Measurements from ENCODE around the gene CTAGE15. TPM values are rescaled to one million over a fixed set of nuclear protein-coding genes. Genes with fewer than 3 reads are reported as not detected.
"Not testable (repeated sequence)": the region's sequence is repeated elsewhere in the genome, so short reads cannot be mapped to it uniquely, and the experiment has no call there.

Gene CTAGE15
- total and polyA plus RNA-seq, 12 donors = 0.01 to 0.13 (median 0.13) TPM; not detected in 9

GRCh38 chr7:143620058-143620457 is 48.5 kb downstream of the CTAGE15 start:
- H3K4me3 ChIP-seq; H3K9me3 ChIP-seq; intact Hi-C loops (cut with DNase I); H3K27ac ChIP-seq; H3K36me3 ChIP-seq; H3K4me1 ChIP-seq; H3K27me3 ChIP-seq; DNase-seq: not testable (repeated sequence)
- peak in 2 of 9 donors; percentile 13 to 38 for TF ChIP-seq CTCF (IDR thresholded peaks at IDR 0.05)
- ATAC-seq = peak; percentile 60 to 84 (median 72)
- no CpG with 5 or more reads among the region's 23 CpGs for WGBS, 2 donors

- H3K9me3 ChIP-seq; intact Hi-C loops (cut with DNase I); H3K4me1 ChIP-seq; H3K36me3 ChIP-seq; H3K27me3 ChIP-seq; H3K27ac ChIP-seq; DNase-seq: not testable (repeated sequence)
- ATAC-seq = peak; percentile 98 to 100 (median 99)
- 0% methylated on average over 7 of the region's 38 CpGs; no CpG with 5 or more reads in 1 of the 2 donors for WGBS, 2 donors
- peak within 1 kb of the TSS in 1 of 10 donors; percentile 30 for H3K4me3 ChIP-seq
Measured at GRCh38 chr7:143620646-143621045, 49.0 kb downstream of the CTAGE15 start, which contains the start of gene TCAF2. Gene TCAF2 (plus strand): TSS chr7:143620974.

GRCh38 chr7:143621175-143621574 is 49.6 kb downstream of the CTAGE15 start:
- DNase-seq; H3K9me3 ChIP-seq; intact Hi-C loops (cut with DNase I); H3K4me3 ChIP-seq; H3K27ac ChIP-seq; H3K27me3 ChIP-seq; H3K4me1 ChIP-seq; H3K36me3 ChIP-seq: not testable (repeated sequence)
- peak in 5 of 8 donors; percentile 2 to 8 (median 5) for ATAC-seq
- no CpG with 5 or more reads among the region's 16 CpGs for WGBS, 2 donors

GRCh38 chr7:143622130-143622529 is 50.5 kb downstream of the CTAGE15 start:
- H3K36me3 ChIP-seq; ATAC-seq; H3K27ac ChIP-seq; DNase-seq; H3K4me3 ChIP-seq; H3K9me3 ChIP-seq; intact Hi-C loops (cut with DNase I); H3K4me1 ChIP-seq; H3K27me3 ChIP-seq: not testable (repeated sequence)
- no CpG with 5 or more reads among the region's 17 CpGs for WGBS, 2 donors

Other genes with a start within 250 kb of the CTAGE15 start
- gene FAM131B, start 209.1 kb upstream of the CTAGE15 start, total RNA-seq = 1 to 10 TPM in 1 of 10 donors, under 1 TPM in 8, not detected in 1; 0.07 to 1.2 (median 0.39) TPM
- gene FAM131B, start 209.1 kb upstream of the CTAGE15 start, polyA plus RNA-seq = under 1 TPM; 0.22 to 0.37 TPM
- 100 to 1,000 TPM in 2 of 10 donors, 10 to 100 TPM in 8; 48.5 to 148 (median 74.6) TPM for gene ZYX, start 190.5 kb upstream of the CTAGE15 start, total RNA-seq
- 100 to 1,000 TPM in 1 of 2 donors, 10 to 100 TPM in 1; 58.9 to 152 TPM for gene ZYX, start 190.5 kb upstream of the CTAGE15 start, polyA plus RNA-seq
- under 1 TPM in 1 of 10 donors, not detected in 9; 0.39 TPM for gene EPHA1, start 162.9 kb upstream of the CTAGE15 start, total RNA-seq
- under 1 TPM; 0.12 to 0.73 TPM for gene EPHA1, start 162.9 kb upstream of the CTAGE15 start, polyA plus RNA-seq
- gene TAS2R60, start 128.3 kb upstream of the CTAGE15 start, total RNA-seq = not detected
- not detected for gene TAS2R60, start 128.3 kb upstream of the CTAGE15 start, polyA plus RNA-seq
- gene TAS2R41, start 93.9 kb upstream of the CTAGE15 start, total RNA-seq = under 1 TPM in 1 of 10 donors, not detected in 9; 0.40 TPM
- gene TAS2R41, start 93.9 kb upstream of the CTAGE15 start, polyA plus RNA-seq = not detected
- 1 to 10 TPM in 1 of 10 donors, under 1 TPM in 9; 0.08 to 2.7 (median 0.35) TPM for gene TCAF2, start 49.2 kb downstream of the CTAGE15 start, total RNA-seq
- gene TCAF2, start 49.2 kb downstream of the CTAGE15 start, polyA plus RNA-seq = under 1 TPM; 0.25 to 0.44 TPM
- gene CTAGE6, start 185.9 kb downstream of the CTAGE15 start, total RNA-seq = under 1 TPM in 2 of 10 donors, not detected in 8; 0.17 to 0.30 TPM
- gene CTAGE6, start 185.9 kb downstream of the CTAGE15 start, polyA plus RNA-seq = under 1 TPM in 1 of 2 donors, not detected in 1; 0.22 TPM